SK-N-SH (cell line): ENCODE results near the gene APBA2. TPM values are rescaled to one million over a fixed set of nuclear protein-coding genes. Genes with fewer than 3 reads are reported as not detected.

ENCODE experiments used
- CTCF ChIA-PET: fragments of 300-600, 350-600 bp; formaldehyde crosslinking; extraction: SDS; loops from one replicate; lab custom pipeline; 2021; lab: Yijun Ruan, JAX
- POLR2A ChIA-PET: fragments of 350-600 bp; sonication (Branson Sonifier 250); formaldehyde crosslinking; extraction: SDS; loops from one replicate; lab custom pipeline; 2020; ENCODE audit warnings: antibody characterized with exemption, inconsistent platforms; lab: Yijun Ruan, JAX
- DNase-seq: peaks from one replicate; pipeline ENCODE4 v3.0.0; 2012
- H2AFZ ChIP-seq: fragments of 200-600 bp; sonication (generic); 2 replicates; pipeline ENCODE4 v1.8.1; 2016; ENCODE audit warnings: antibody characterized with exemption, mild to moderate bottlenecking, low read depth
- H3F3A ChIP-seq: fragments of 200-600 bp; sonication (generic); replicated peaks from 2 replicates; pipeline ENCODE3; 2016; ENCODE audit warnings: antibody characterized with exemption, mild to moderate bottlenecking; ENCODE audit not compliant: insufficient read depth
- H3K27ac ChIP-seq, 2 experiments: fragments of 200-500 bp in 1 of 2; fragments of 200-600 bp in 1 of 2; sonication (Bioruptor generic) in 1 of 2; sonication (generic), shearing (Covaris generic) in 1 of 2; 2 replicates each; pipeline versions ENCODE4 v1.5.1 to v1.6.1; 2014 to 2016; ENCODE audit warnings: low read depth in 2 of 2, inconsistent platforms in 1 of 2, low read length in 1 of 2, mild to moderate bottlenecking in 1 of 2, mixed read lengths in 1 of 2
- H3K27me3 ChIP-seq: fragments of 200-600 bp; sonication (generic), shearing (Covaris generic); 2 replicates; pipeline ENCODE4 v1.6.1; 2016; ENCODE audit warnings: mixed run types; ENCODE audit not compliant: insufficient read depth
- H3K36me3 ChIP-seq, 2 experiments: fragments of 200-500 bp in 1 of 2; fragments of 200-600 bp in 1 of 2; sonication (Bioruptor generic) in 1 of 2; sonication (generic) in 1 of 2; replicated peaks in 1 of 2; 2 replicates each; pipeline versions ENCODE3 to v1.5.1; 2014 to 2016; ENCODE audit warnings: low read length in 1 of 2, mild to moderate bottlenecking in 1 of 2; ENCODE audit not compliant: insufficient read depth in 2 of 2, control insufficient read depth in 1 of 2
- H3K4me1 ChIP-seq, 2 experiments: fragments of 200-500 bp in 1 of 2; fragments of 200-600 bp in 1 of 2; sonication (Bioruptor generic) in 1 of 2; sonication (generic), shearing (Covaris generic) in 1 of 2; 2 replicates each; pipeline versions ENCODE4 v1.5.1 to v1.6.1; 2014 to 2016; ENCODE audit warnings: low read depth in 1 of 2, low read length in 1 of 2, mixed run types in 1 of 2; ENCODE audit not compliant: insufficient read depth in 2 of 2, control insufficient read depth in 1 of 2
- H3K4me2 ChIP-seq: fragments of 200-600 bp; sonication (generic), shearing (Covaris generic); 2 replicates; pipeline ENCODE4 v1.6.1; 2017; ENCODE audit warnings: mixed run types
- H3K4me3 ChIP-seq, 2 experiments: fragments of 200-500 bp in 1 of 2; fragments of 200-600 bp in 1 of 2; sonication (Bioruptor generic) in 1 of 2; sonication (generic), shearing (Covaris generic) in 1 of 2; 2 replicates each; pipeline versions ENCODE4 v1.5.1 to v1.8.1; 2014 to 2016; ENCODE audit warnings: low read depth in 2 of 2, inconsistent platforms in 1 of 2, low read length in 1 of 2, mild to moderate bottlenecking in 1 of 2, mixed read lengths in 1 of 2, moderate library complexity in 1 of 2
- H3K79me2 ChIP-seq: fragments of 200-600 bp; sonication (generic); 2 replicates; pipeline ENCODE4 v1.8.1; 2017; ENCODE audit warnings: mild to moderate bottlenecking; ENCODE audit not compliant: insufficient read depth
- H3K9ac ChIP-seq: fragments of 200-600 bp; sonication (generic); 2 replicates; pipeline ENCODE4 v1.6.1; 2017; ENCODE audit warnings: mixed run types
- H3K9me2 ChIP-seq: fragments of 200-600 bp; sonication (generic); 2 replicates; pipeline ENCODE4 v1.6.1; 2017; ENCODE audit warnings: mixed run types
- H3K9me3 ChIP-seq: fragments of 200-600 bp; sonication (generic); 2 replicates; pipeline ENCODE4 v1.6.1; 2017; ENCODE audit warnings: mixed run types, mild to moderate bottlenecking, moderate library complexity
- H4K20me1 ChIP-seq: fragments of 200-600 bp; sonication (generic); 2 replicates; pipeline ENCODE4 v1.6.1; 2017; ENCODE audit warnings: mild to moderate bottlenecking, mixed run types; ENCODE audit not compliant: insufficient read depth
- EP300 ChIP-seq, 2 experiments: IDR thresholded peaks; 2 replicates each; pipeline versions ENCODE4 v1.4.0 to v1.6.1; 2012; ENCODE audit warnings: borderline replicate concordance in 1 of 2, low read depth in 1 of 2, low read length in 1 of 2
- EZH2phosphoT487 ChIP-seq: fragments of 200-600 bp; sonication (generic); IDR thresholded peaks from 2 replicates; pipeline ENCODE4 v1.6.1; 2017; ENCODE audit warnings: low read depth, mixed run types, mild to moderate bottlenecking, antibody characterized with exemption, moderate library complexity, borderline replicate concordance
- FOSL2 ChIP-seq: IDR thresholded peaks from 2 replicates; pipeline ENCODE4 v1.4.0; 2012; ENCODE audit warnings: low read depth, mild to moderate bottlenecking, moderate library complexity, borderline replicate concordance
- IRF3 ChIP-seq: fragments of 150-350 bp; IDR thresholded peaks from 2 replicates; pipeline ENCODE4 v1.6.1; 2016; ENCODE audit warnings: mild to moderate bottlenecking, low read depth, low read length
- MEF2A ChIP-seq: IDR thresholded peaks from 2 replicates; pipeline ENCODE4 v1.4.0; 2012; ENCODE audit warnings: low read depth, borderline replicate concordance
- NFIC ChIP-seq: IDR thresholded peaks from 2 replicates; pipeline ENCODE4 v1.4.0; 2012; ENCODE audit warnings: borderline replicate concordance
- PBX3 ChIP-seq: IDR thresholded peaks from 2 replicates; pipeline ENCODE4; 2012
- REST ChIP-seq: IDR thresholded peaks from 2 replicates; pipeline ENCODE4 v1.6.1; 2012; ENCODE audit warnings: mild to moderate bottlenecking, low read depth, low read length, moderate library complexity
- RFX5 ChIP-seq: IDR thresholded peaks from 2 replicates; pipeline ENCODE4 v1.6.1; 2012; ENCODE audit warnings: mild to moderate bottlenecking, improper control_type of control experiment, low read length
- SIN3A ChIP-seq: IDR thresholded peaks from 2 replicates; pipeline ENCODE4 v1.6.1; 2012; ENCODE audit warnings: low read depth, mild to moderate bottlenecking, low read length, moderate library complexity, borderline replicate concordance
- YY1 ChIP-seq: IDR thresholded peaks from 2 replicates; pipeline ENCODE4 v1.4.0; 2012; ENCODE audit warnings: low read depth, mild to moderate bottlenecking
- WGBS: methylation state at CpG from one replicate; pipeline ENCODE4 v1.1.6; 2017; ENCODE audit warnings: low lambda C conversion rate; 5-methylcytosine and 5-hydroxymethylcytosine counted together
- polyA plus RNA-seq, 3 experiments: library from polyadenylated mRNA; depleted of rRNA; stranded (reverse); fragments of >200 nt; gene quantifications; 2 replicates each; pipeline ENCODE4 v1.2.3, GENCODE V29; 2012

Gene APBA2
- polyA plus RNA-seq, 1 of the 3 experiments (the other 2 are of a cell fraction), result 12.7 TPM

- CTCF ChIA-PET, result interaction anchor here (3.7 kb wide), 1 partner anchor 10 kb away, joined by 35 read pairs; no protein-coding TSS in a partner anchor
- no peaks in the 10 kb centered on the region for H3K9me2 ChIP-seq
- no peak overlapping the region for H3K9ac ChIP-seq
Observed at GRCh38 chr15:29129926-29130325, 244.2 kb downstream of the APBA2 start.

More at GRCh38 chr15:29129926-29130325, 244.2 kb downstream of the APBA2 start:
- H3F3A ChIP-seq, result no peaks in the 10 kb centered on the region
- no peaks in the 10 kb centered on the region for H3K79me2 ChIP-seq
- H2AFZ ChIP-seq, result no peak overlapping the region
- no peaks in the 10 kb centered on the region for H4K20me1 ChIP-seq
- POLR2A ChIA-PET, result interaction anchor here (0.8 kb wide), 1 partner anchor 218 kb away, joined by 4 read pairs; no protein-coding TSS in a partner anchor
- H3K4me2 ChIP-seq, result no peak overlapping the region
- peaks cover 0 to 21% of the 10 kb centered on the region in 2 experiments; a peak in 1 of 4 replicates for H3K4me1 ChIP-seq
- H3K27me3 ChIP-seq, result no peaks in the 10 kb centered on the region
- H3K27ac ChIP-seq, result no peak overlapping the region
- H3K36me3 ChIP-seq, result no peaks in the 10 kb centered on the region
- no peak overlapping the region for H3K4me3 ChIP-seq
- H3K9me3 ChIP-seq, result no peaks in the 10 kb centered on the region
- 71% methylated on average over 11 of the region's 11 CpGs for whole genome bisulfite sequencing
- no peak for DNase-seq
- no peak for TF ChIP-seq EZH2phosphoT487
- TF ChIP-seq EP300 (IDR thresholded peaks at IDR 0.05; ENCODE audit: borderline replicate concordance in 1 of 2, low read depth in 1 of 2, low read length in 1 of 2), result no peak
- TF ChIP-seq IRF3, result no peak
- no peak for TF ChIP-seq NFIC
- no peak for TF ChIP-seq MEF2A
- no peak for TF ChIP-seq FOSL2
- TF ChIP-seq RFX5, result no peak
- TF ChIP-seq YY1, result no peak
- TF ChIP-seq SIN3A, result no peak
- TF ChIP-seq REST, result no peak
- no peak for TF ChIP-seq PBX3
